K562 (cell line): ENCODE results near the gene PRELID2. TPM values are rescaled to one million over a fixed set of nuclear protein-coding genes. Genes with fewer than 3 reads are reported as not detected.

ENCODE experiments used
- ATAC-seq: fragments of 200-7000 bp; cut with Tn5 transposase; 3 replicates; pipeline ENCODE4 v1.9.1; 2020; ENCODE audit warnings: moderate library complexity
- BruUV-seq: library from RNA; stranded (reverse); fragments of 400-500 nt; replicated peaks from 2 replicates; lab custom pipeline; 2021; lab: Mats Ljungman, UMichigan
- CTCF ChIA-PET: fragments of 300-600 bp; formaldehyde crosslinking; extraction: SDS; loops from one replicate; lab custom pipeline; 2021; ENCODE audit warnings: low intra/inter-chr PET ratio; lab: Yijun Ruan, JAX
- POLR2A ChIA-PET: fragments of 300-600, 350-650 bp; sonication (Branson Sonifier 250); formaldehyde crosslinking; extraction: SDS; loops from one replicate; lab custom pipeline; 2021; ENCODE audit warnings: antibody characterized with exemption, inconsistent platforms; lab: Yijun Ruan, JAX
- DNase-seq, 4 experiments: peaks; one replicate each; pipeline versions ENCODE4 v3.0.0 to v3.0.0-alpha.2; 2011 to 2018; ENCODE audit warnings: low spot score in 3 of 4, mixed read lengths in 3 of 4; ENCODE audit errors: extremely low read depth in 1 of 4
- FAIRE-seq: peaks from 2 replicates; lab custom pipeline; 2011; peaks lifted over from hg19 to GRCh38; lab: Jason Lieb, UNC
- H2AFZ ChIP-seq: 2 replicates; pipeline ENCODE4 v1.6.0; 2011; ENCODE audit warnings: low read depth, low read length, control low read depth, inconsistent platforms
- H3K27ac ChIP-seq: fragments of 200-600 bp; 3 replicates; pipeline ENCODE4 v1.8.0; 2011; ENCODE audit warnings: low read depth, mild to moderate bottlenecking, control low read depth, inconsistent platforms, low read length, moderate library complexity, mixed read lengths; ENCODE audit errors: extremely low read depth
- H3K27me3 ChIP-seq, 2 experiments: fragments of 300-600 bp in 1 of 2; 2 replicates in 1 of 2; 3 replicates in 1 of 2; pipeline versions ENCODE4 v1.6.0 to v1.8.0; 2011; ENCODE audit warnings: inconsistent platforms in 2 of 2, low read length in 2 of 2, mild to moderate bottlenecking in 1 of 2, mixed read lengths in 1 of 2, moderate library complexity in 1 of 2; ENCODE audit not compliant: control insufficient read depth in 2 of 2, insufficient read depth in 2 of 2
- H3K36me3 ChIP-seq: fragments of 300-600 bp; 3 replicates; pipeline ENCODE4 v1.8.0; 2011; ENCODE audit warnings: mild to moderate bottlenecking, low read length, inconsistent platforms; ENCODE audit not compliant: control insufficient read depth, insufficient read depth
- H3K4me1 ChIP-seq, 2 experiments: fragments of 200-600 bp in 1 of 2; replicated peaks in 1 of 2; 2 replicates in 1 of 2; 3 replicates in 1 of 2; pipeline versions ENCODE4 v1.5.1 to v1.8.0; 2011; ENCODE audit warnings: inconsistent platforms in 2 of 2, low read length in 2 of 2, mild to moderate bottlenecking in 1 of 2, mixed read lengths in 1 of 2, moderate library complexity in 1 of 2; ENCODE audit not compliant: control insufficient read depth in 2 of 2, insufficient read depth in 2 of 2
- H3K4me2 ChIP-seq: 2 replicates; pipeline ENCODE4 v1.6.1; 2011; ENCODE audit warnings: low read length, control low read depth, inconsistent platforms, mixed read lengths; ENCODE audit not compliant: insufficient read depth
- H3K4me3 ChIP-seq: fragments of 200-600 bp; sonication (generic), shearing (Covaris generic); 2 replicates; pipeline ENCODE4 v1.5.1; 2016; ENCODE audit warnings: control low read depth, inconsistent platforms
- H3K79me2 ChIP-seq: fragments of 200-600 bp; 3 replicates; pipeline ENCODE4 v1.8.0; 2011; ENCODE audit warnings: low read length, inconsistent platforms; ENCODE audit not compliant: control insufficient read depth, insufficient read depth
- H3K9ac ChIP-seq, 2 experiments: 2 replicates each; pipeline versions ENCODE4 v1.6.0 to v1.6.1; 2011; ENCODE audit warnings: low read depth in 2 of 2, low read length in 2 of 2, control low read depth in 1 of 2, inconsistent platforms in 1 of 2, mild to moderate bottlenecking in 1 of 2, mixed read lengths in 1 of 2; ENCODE audit not compliant: insufficient read depth in 1 of 2
- H3K9me1 ChIP-seq: one replicate; pipeline ENCODE4 v1.6.0; 2011; ENCODE audit warnings: inconsistent platforms, mild to moderate bottlenecking, low read length, moderate library complexity; ENCODE audit not compliant: control insufficient read depth, insufficient read depth
- H3K9me3 ChIP-seq: replicated peaks from 2 replicates; pipeline ENCODE4 v1.5.1; 2011; ENCODE audit warnings: low read depth, low read length, inconsistent platforms; ENCODE audit not compliant: control insufficient read depth, insufficient read depth
- H4K20me1 ChIP-seq: replicated peaks from 2 replicates; pipeline ENCODE4 v1.6.1; 2011; ENCODE audit warnings: low read length, inconsistent platforms, mixed read lengths; ENCODE audit not compliant: control insufficient read depth, insufficient read depth
- HDAC2 ChIP-seq: fragments of 450-650 bp; IDR thresholded peaks from 2 replicates; pipeline ENCODE4 v1.6.1; 2016; ENCODE audit warnings: mild to moderate bottlenecking
- ID3 ChIP-seq, 2 experiments: fragments of 250-450 bp in 1 of 2; fragments of 450-650 bp in 1 of 2; sonication (Bioruptor Pico) in 1 of 2; IDR thresholded peaks; 2 replicates each; pipeline versions ENCODE4 v1.6.1 to v1.8.0; 2016 to 2021; ENCODE audit warnings: mild to moderate bottlenecking in 2 of 2, moderate library complexity in 2 of 2, missing compliant biosample characterization in 1 of 2, missing genetic modification characterization in 1 of 2
- ILK ChIP-seq: fragments of 450-650 bp; IDR thresholded peaks from 2 replicates; pipeline ENCODE4 v1.6.1; 2016; ENCODE audit warnings: missing genetic modification characterization, low read depth, mild to moderate bottlenecking, missing compliant biosample characterization, moderate library complexity, borderline replicate concordance
- SRF ChIP-seq, 2 experiments: fragments of 250-450, 450-650 bp in 1 of 2; sonication (Bioruptor Pico) in 1 of 2; sonication (generic) in 1 of 2; formaldehyde crosslinking; IDR thresholded peaks; 2 replicates each; pipeline versions ENCODE4 v1.5.0 to v1.5.1; 2020 to 2022; ENCODE audit warnings: mild to moderate bottlenecking in 1 of 2, missing genetic modification reagents in 1 of 2
- TAL1 ChIP-seq: fragments of 450-650 bp; IDR thresholded peaks from 2 replicates; pipeline ENCODE4 v1.6.1; 2016; ENCODE audit warnings: mild to moderate bottlenecking
- ZBTB17 ChIP-seq: fragments of 450-650 bp; formaldehyde crosslinking; IDR thresholded peaks from 2 replicates; pipeline ENCODE4 v1.4.0; 2020; ENCODE audit warnings: mild to moderate bottlenecking
- ZNF277 ChIP-seq: fragments of 250-450 bp; sonication (Bioruptor Pico); IDR thresholded peaks from 2 replicates; pipeline ENCODE4 v1.8.0; 2022; ENCODE audit warnings: inconsistent platforms, mild to moderate bottlenecking, moderate library complexity, borderline replicate concordance
- ZNF584 ChIP-seq: fragments of 200-800 bp; sonication (Bioruptor generic); IDR thresholded peaks from 2 replicates; pipeline ENCODE4 v1.6.1; 2016; ENCODE audit warnings: low read depth, mild to moderate bottlenecking, missing genetic modification characterization, missing compliant biosample characterization
- ZNF644 ChIP-seq: fragments of 200-800 bp; sonication (Bioruptor generic); IDR thresholded peaks from 2 replicates; pipeline ENCODE4 v1.6.1; 2016; ENCODE audit warnings: low read depth, missing genetic modification characterization, missing compliant biosample characterization
- WGBS: fragments of 100-300 bp; shearing (Covaris generic); methylation state at CpG from one replicate; pipeline ENCODE4 v1.1.6; 2016; ENCODE audit warnings: low coverage, mixed read lengths; ENCODE audit not compliant: insufficient coverage; ENCODE audit errors: missing lambda C conversion rate; 5-methylcytosine and 5-hydroxymethylcytosine counted together
- in situ Hi-C: fragments of 300-500 bp; cut with MboI; formaldehyde crosslinking; loops from 4 replicates; pipeline ENCODE4 v1.15.0; 2018; ENCODE audit warnings: inconsistent platforms, mixed read lengths
- intact Hi-C: fragments of 100-400 bp; cut with micrococcal nuclease; formaldehyde crosslinking; loops from 2 replicates; pipeline ENCODE4 v1.14.2; 2022
- polyA plus RNA-seq, 8 experiments: library from polyadenylated mRNA; depleted of rRNA in 4 of 8; stranded (reverse) in 5 of 8; unstranded in 3 of 8; fragments of >200 nt; fragmentation: Nextera tagmentation in 2 of 8; fragmentation: Illumina TruSeq in 1 of 8; extraction: Ambion mirVana in 2 of 8; extraction: Trizol in 1 of 8; gene quantifications; 2 replicates each; pipeline versions ENCODE4 v1.2.1 to v1.2.3, GENCODE V29; 2011 to 2014; ENCODE audit warnings: inconsistent platforms in 1 of 8, missing spikeins in 1 of 8
- total RNA-seq, 7 experiments: library from RNA; depleted of rRNA in 6 of 7; stranded (reverse); fragments of >200 nt in 6 of 7; fragmentation: Illumina TruSeq in 2 of 7; extraction: Trizol in 2 of 7; gene quantifications; 2 replicates each; pipeline versions ENCODE4 v1.2.1 to v1.2.3, GENCODE V29; 2011 to 2021; ENCODE audit warnings: low replicate concordance in 1 of 7
- TF ChIP-seq, protein P1 (sequence below), 2 experiments: fragments of 150-350 bp in 1 of 2; IDR thresholded peaks; 2 replicates each; pipeline ENCODE4 v1.6.1; 2012 to 2016; ENCODE audit warnings: low read depth in 2 of 2, low read length in 2 of 2, mild to moderate bottlenecking in 1 of 2, moderate library complexity in 1 of 2
- TF ChIP-seq, protein P2 (sequence below): fragments of 450-650 bp; formaldehyde crosslinking; IDR thresholded peaks from 2 replicates; pipeline ENCODE4 v1.4.0; 2020; ENCODE audit warnings: mild to moderate bottlenecking, moderate library complexity

Gene PRELID2
- total and polyA plus RNA-seq, 9 of the 15 experiments (the other 6 are each of a cell fraction or from before 2014, with no cell fraction given), result 6.4 to 68.2 (median 28.8) TPM

DNA sequence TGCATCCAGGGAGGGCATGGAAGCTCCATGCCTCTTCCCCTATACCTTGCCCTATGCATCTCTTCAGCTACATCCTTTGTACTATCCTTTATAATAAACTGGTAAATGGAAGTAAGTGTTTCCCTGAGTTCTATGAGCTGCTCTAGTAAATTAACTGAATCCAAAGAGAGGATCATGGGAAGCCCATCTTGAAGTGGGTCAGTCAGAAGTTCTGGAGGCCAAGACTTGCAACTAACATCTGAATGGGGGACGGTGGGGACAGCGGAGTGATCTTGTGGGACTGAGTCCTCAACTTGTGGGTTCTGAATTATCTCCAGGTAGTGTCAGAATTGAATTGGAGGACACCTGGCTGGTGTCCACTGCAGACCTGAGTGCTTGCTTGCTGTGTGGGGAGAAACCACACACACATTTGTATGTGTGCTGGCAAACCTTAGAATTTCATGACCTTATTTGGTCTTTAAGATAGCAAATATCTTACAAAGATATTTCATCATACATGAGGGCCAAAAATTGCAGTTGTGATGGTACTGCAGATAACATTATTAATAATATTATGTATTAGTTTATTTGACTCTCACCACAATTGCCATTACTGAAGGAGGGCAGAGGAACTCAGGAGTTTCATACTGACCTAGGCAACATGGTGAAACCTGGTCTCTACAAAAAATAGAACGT, 5.5 kb upstream of the PRELID2 start:
- Histone ChIP-seq H3K27ac (no peak overlapping the region), H3K27me3 (no peaks in the 10 kb centered on the region), H3K79me2 (no peaks in the 10 kb centered on the region), H2AFZ (peak overlapping the region; percentile 86), H3K9me3 (no peaks in the 10 kb centered on the region), H3K4me1 (peaks cover 3 to 15% of the 10 kb centered on the region in 2 experiments; a peak in 4 of 5 replicates), H3K9me1 (no peaks in the 10 kb centered on the region), H3K4me3 (no peak overlapping the region), H4K20me1 (no peaks in the 10 kb centered on the region), H3K4me2 (no peak overlapping the region), H3K36me3 (no peaks in the 10 kb centered on the region), H3K9ac (no peak overlapping the region)
- ATAC-seq (no peak), DNase-seq (no peak), FAIRE-seq (no peak)
- in situ Hi-C loops, result no loop called here
- BruUV-seq, result no TSS peak
- CTCF ChIA-PET, result no interaction called here
- intact Hi-C loops, result no loop called here
- POLR2A ChIA-PET, result interaction anchor here (0.5 to 1.5 kb wide), 5 partner anchors 12 to 1693 kb away, joined by 3 to 7 read pairs (median 4); no protein-coding TSS in a partner anchor
- 58% methylated on average over 3 of the region's 3 CpGs for WGBS
- TF ChIP-seq, protein P1, sequence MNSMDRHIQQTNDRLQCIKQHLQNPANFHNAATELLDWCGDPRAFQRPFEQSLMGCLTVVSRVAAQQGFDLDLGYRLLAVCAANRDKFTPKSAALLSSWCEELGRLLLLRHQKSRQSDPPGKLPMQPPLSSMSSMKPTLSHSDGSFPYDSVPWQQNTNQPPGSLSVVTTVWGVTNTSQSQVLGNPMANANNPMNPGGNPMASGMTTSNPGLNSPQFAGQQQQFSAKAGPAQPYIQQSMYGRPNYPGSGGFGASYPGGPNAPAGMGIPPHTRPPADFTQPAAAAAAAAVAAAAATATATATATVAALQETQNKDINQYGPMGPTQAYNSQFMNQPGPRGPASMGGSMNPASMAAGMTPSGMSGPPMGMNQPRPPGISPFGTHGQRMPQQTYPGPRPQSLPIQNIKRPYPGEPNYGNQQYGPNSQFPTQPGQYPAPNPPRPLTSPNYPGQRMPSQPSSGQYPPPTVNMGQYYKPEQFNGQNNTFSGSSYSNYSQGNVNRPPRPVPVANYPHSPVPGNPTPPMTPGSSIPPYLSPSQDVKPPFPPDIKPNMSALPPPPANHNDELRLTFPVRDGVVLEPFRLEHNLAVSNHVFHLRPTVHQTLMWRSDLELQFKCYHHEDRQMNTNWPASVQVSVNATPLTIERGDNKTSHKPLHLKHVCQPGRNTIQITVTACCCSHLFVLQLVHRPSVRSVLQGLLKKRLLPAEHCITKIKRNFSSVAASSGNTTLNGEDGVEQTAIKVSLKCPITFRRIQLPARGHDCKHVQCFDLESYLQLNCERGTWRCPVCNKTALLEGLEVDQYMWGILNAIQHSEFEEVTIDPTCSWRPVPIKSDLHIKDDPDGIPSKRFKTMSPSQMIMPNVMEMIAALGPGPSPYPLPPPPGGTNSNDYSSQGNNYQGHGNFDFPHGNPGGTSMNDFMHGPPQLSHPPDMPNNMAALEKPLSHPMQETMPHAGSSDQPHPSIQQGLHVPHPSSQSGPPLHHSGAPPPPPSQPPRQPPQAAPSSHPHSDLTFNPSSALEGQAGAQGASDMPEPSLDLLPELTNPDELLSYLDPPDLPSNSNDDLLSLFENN (IDR thresholded peaks at IDR 0.05; ENCODE audit: low read depth in 2 of 2, low read length in 2 of 2), result no peak
- TF ChIP-seq SRF (CRISPR knock-in tag; IDR thresholded peaks at IDR 0.05), result peak in 1 of 2 experiments; percentile 94; a peak in 3 of 4 replicates
- TF ChIP-seq TAL1, result no peak
- TF ChIP-seq ZNF644 (tag), result peak; percentile 65; the same call in 1 of the 2 replicates
- no peak for TF ChIP-seq HDAC2
- peak; percentile 24; the same call in 1 of the 2 replicates for TF ChIP-seq ZNF584
- TF ChIP-seq, protein P2, sequence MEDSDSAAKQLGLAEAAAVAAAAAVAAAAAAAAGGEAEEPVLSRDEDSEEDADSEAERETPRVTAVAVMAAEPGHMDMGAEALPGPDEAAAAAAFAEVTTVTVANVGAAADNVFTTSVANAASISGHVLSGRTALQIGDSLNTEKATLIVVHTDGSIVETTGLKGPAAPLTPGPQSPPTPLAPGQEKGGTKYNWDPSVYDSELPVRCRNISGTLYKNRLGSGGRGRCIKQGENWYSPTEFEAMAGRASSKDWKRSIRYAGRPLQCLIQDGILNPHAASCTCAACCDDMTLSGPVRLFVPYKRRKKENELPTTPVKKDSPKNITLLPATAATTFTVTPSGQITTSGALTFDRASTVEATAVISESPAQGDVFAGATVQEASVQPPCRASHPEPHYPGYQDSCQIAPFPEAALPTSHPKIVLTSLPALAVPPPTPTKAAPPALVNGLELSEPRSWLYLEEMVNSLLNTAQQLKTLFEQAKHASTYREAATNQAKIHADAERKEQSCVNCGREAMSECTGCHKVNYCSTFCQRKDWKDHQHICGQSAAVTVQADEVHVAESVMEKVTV, result no peak
- TF ChIP-seq ZBTB17 (CRISPR knock-in tag), result no peak
- no peak for TF ChIP-seq ID3 (CRISPR knock-in tag; IDR thresholded peaks at IDR 0.05)
- 0 out of 2 replicates have a peak, but pooled peaks have one; percentile 31 for TF ChIP-seq ID3 (tag; IDR thresholded peaks at IDR 0.05)
- no peak for TF ChIP-seq ILK
- TF ChIP-seq ZNF277 (CRISPR knock-in tag), result no peak
